ENCODE measurements around the gene SRBD1.
A peak's percentile ranks its signal among the peaks of the same experiment; 100 is the strongest.

SRBD1 gene

GRCh38 chr2:45578056-45578843 is 32.8 kb downstream of the SRBD1 start:
- whole genome bisulfite sequencing = 75% methylated on average over 4 of the region's 5 CpGs
- Histone ChIP-seq H4K8ac (ENCODE audit: low read length) (no peak overlapping the region), H3K18ac (ENCODE audit: low read depth in 1 of 2, low read length in 2 of 2) (no peak overlapping the region)

GRCh38 chr2:45577441-45577840 is 33.6 kb downstream of the SRBD1 start:
- Histone ChIP-seq H3K4me3 (ENCODE audit: insufficient read depth in 1 of 2, low read depth in 1 of 2, low read length in 2 of 2) (no peak overlapping the region), H3K18ac (ENCODE audit: low read depth in 1 of 2, low read length in 2 of 2) (no peak overlapping the region), H2BK15ac (ENCODE audit: low read depth, poor library complexity, severe bottlenecking) (no peak overlapping the region), H2AK5ac (ENCODE audit: low read length, severe bottlenecking) (no peak overlapping the region), H4K91ac (ENCODE audit: low read length) (no peak overlapping the region), H3K4me1 (ENCODE audit: control insufficient read depth, insufficient read depth, low read depth, low read length) (no peaks in the 10 kb centered on the region), H3K79me1 (replicated peaks; ENCODE audit: low read length, poor library complexity, severe bottlenecking) (peaks cover 2% of the 10 kb centered on the region), H2AFZ (ENCODE audit: low read depth, low read length) (no peak overlapping the region), H2BK5ac (ENCODE audit: low read depth, low read length, poor library complexity, severe bottlenecking) (no peak overlapping the region), H3K27me3 (ENCODE audit: control insufficient read depth in 1 of 2, insufficient read depth in 1 of 2, low read length in 2 of 2) (no peaks in the 10 kb centered on the region), H3K36me3 (ENCODE audit: control insufficient read depth in 1 of 2, insufficient read depth in 2 of 2, low read depth in 1 of 2, low read length in 2 of 2) (peaks cover 0 to 27% of the 10 kb centered on the region in 2 experiments), H3K9me3 (ENCODE audit: control insufficient read depth, low read length) (no peaks in the 10 kb centered on the region), H3K4me2 (ENCODE audit: low read length, poor library complexity, severe bottlenecking) (no peak overlapping the region), H2BK120ac (ENCODE audit: low read depth, low read length) (no peak overlapping the region), H3K23ac (ENCODE audit: low read length in 2 of 2) (no peak overlapping the region), H4K8ac (ENCODE audit: low read length) (no peak overlapping the region), H3K14ac (ENCODE audit: low read length in 2 of 2) (no peak overlapping the region), H3K9ac (ENCODE audit: low read length) (peak overlapping the region; percentile 20), H2BK12ac (ENCODE audit: low read length in 2 of 2) (no peak overlapping the region), H3K27ac (ENCODE audit: low read length, poor library complexity, severe bottlenecking) (no peak overlapping the region), H3K4ac (ENCODE audit: low read depth in 1 of 2, low read length in 2 of 2) (no peak overlapping the region)
- DNase-seq = no peak
- 83% methylated on average over 3 of the region's 4 CpGs for WGBS

More at GRCh38 chr2:45578056-45578843, 32.8 kb downstream of the SRBD1 start:
- Histone ChIP-seq H2BK5ac (ENCODE audit: low read depth, low read length, poor library complexity, severe bottlenecking) (no peak overlapping the region), H3K4ac (ENCODE audit: low read depth in 1 of 2, low read length in 2 of 2) (no peak overlapping the region), H3K23ac (ENCODE audit: low read length in 2 of 2) (no peak overlapping the region), H4K91ac (ENCODE audit: low read length) (no peak overlapping the region), H2AFZ (ENCODE audit: low read depth, low read length) (no peak overlapping the region), H2BK12ac (ENCODE audit: low read length in 2 of 2) (no peak overlapping the region), H3K36me3 (ENCODE audit: control insufficient read depth in 1 of 2, insufficient read depth in 2 of 2, low read depth in 1 of 2, low read length in 2 of 2) (peaks cover 0 to 19% of the 10 kb centered on the region in 2 experiments), H3K4me2 (ENCODE audit: low read length, poor library complexity, severe bottlenecking) (peak overlapping the region; percentile 22), H2BK15ac (ENCODE audit: low read depth, poor library complexity, severe bottlenecking) (no peak overlapping the region), H3K27me3 (ENCODE audit: control insufficient read depth in 1 of 2, insufficient read depth in 1 of 2, low read length in 2 of 2) (no peaks in the 10 kb centered on the region), H3K4me1 (ENCODE audit: control insufficient read depth, insufficient read depth, low read depth, low read length) (no peaks in the 10 kb centered on the region), H3K4me3 (ENCODE audit: insufficient read depth in 1 of 2, low read depth in 1 of 2, low read length in 2 of 2) (no peak overlapping the region), H2AK5ac (ENCODE audit: low read length, severe bottlenecking) (no peak overlapping the region), H3K79me1 (replicated peaks; ENCODE audit: low read length, poor library complexity, severe bottlenecking) (peaks cover 5% of the 10 kb centered on the region), H3K14ac (ENCODE audit: low read length in 2 of 2) (no peak overlapping the region), H2BK120ac (ENCODE audit: low read depth, low read length) (no peak overlapping the region), H3K27ac (ENCODE audit: low read length, poor library complexity, severe bottlenecking) (peak overlapping the region; percentile 9), H3K9ac (ENCODE audit: low read length) (peak overlapping the region; percentile 20), H3K9me3 (ENCODE audit: control insufficient read depth, low read length) (no peaks in the 10 kb centered on the region)
- DNase-seq = peak; percentile 45

GRCh38 chr2:45575881-45576280 is 35.2 kb downstream of the SRBD1 start:
- Histone ChIP-seq H3K18ac (ENCODE audit: low read depth in 1 of 2, low read length in 2 of 2) (no peak overlapping the region), H2AFZ (ENCODE audit: low read depth, low read length) (no peak overlapping the region)

GRCh38 chr2:45572979-45573378 is 38.1 kb downstream of the SRBD1 start:
- WGBS = no CpG with 5 or more reads among the region's 3 CpGs

More at GRCh38 chr2:45575881-45576280, 35.2 kb downstream of the SRBD1 start:
- no peak overlapping the region for H2BK5ac ChIP-seq (ENCODE audit: low read depth, low read length, poor library complexity, severe bottlenecking)
- H3K27ac ChIP-seq (ENCODE audit: low read length, poor library complexity, severe bottlenecking) = no peak overlapping the region
- H2AK5ac ChIP-seq (ENCODE audit: low read length, severe bottlenecking) = no peak overlapping the region
- no peak overlapping the region for H2BK120ac ChIP-seq (ENCODE audit: low read depth, low read length)
- no peak overlapping the region for H2BK12ac ChIP-seq (ENCODE audit: low read length in 2 of 2)
- H3K9me3 ChIP-seq (ENCODE audit: control insufficient read depth, low read length) = no peaks in the 10 kb centered on the region
- no peak for DNase-seq
- no peak overlapping the region for H4K8ac ChIP-seq (ENCODE audit: low read length)
- H3K4ac ChIP-seq (ENCODE audit: low read depth in 1 of 2, low read length in 2 of 2) = no peak overlapping the region
- H3K23ac ChIP-seq (ENCODE audit: low read length in 2 of 2) = no peak overlapping the region
- no peaks in the 10 kb centered on the region for H3K4me1 ChIP-seq (ENCODE audit: control insufficient read depth, insufficient read depth, low read depth, low read length)
- no peak overlapping the region for H3K14ac ChIP-seq (ENCODE audit: low read length in 2 of 2)
- H3K36me3 ChIP-seq (ENCODE audit: control insufficient read depth in 1 of 2, insufficient read depth in 2 of 2, low read depth in 1 of 2, low read length in 2 of 2) = peaks cover 0 to 26% of the 10 kb centered on the region in 2 experiments
- no peak overlapping the region for H3K9ac ChIP-seq (ENCODE audit: low read length)
- H3K4me2 ChIP-seq (ENCODE audit: low read length, poor library complexity, severe bottlenecking) = no peak overlapping the region
- 100% methylated on average over 3 of the region's 6 CpGs for WGBS
- no peak overlapping the region for H2BK15ac ChIP-seq (ENCODE audit: low read depth, poor library complexity, severe bottlenecking)
- H3K79me1 ChIP-seq (replicated peaks; ENCODE audit: low read length, poor library complexity, severe bottlenecking) = peaks cover 2% of the 10 kb centered on the region
- H3K27me3 ChIP-seq (ENCODE audit: control insufficient read depth in 1 of 2, insufficient read depth in 1 of 2, low read length in 2 of 2) = no peaks in the 10 kb centered on the region
- no peak overlapping the region for H4K91ac ChIP-seq (ENCODE audit: low read length)
- no peak overlapping the region for H3K4me3 ChIP-seq (ENCODE audit: insufficient read depth in 1 of 2, low read depth in 1 of 2, low read length in 2 of 2)

More at GRCh38 chr2:45572979-45573378, 38.1 kb downstream of the SRBD1 start:
- H4K91ac ChIP-seq (ENCODE audit: low read length) = no peak overlapping the region
- H3K27me3 ChIP-seq (ENCODE audit: control insufficient read depth in 1 of 2, insufficient read depth in 1 of 2, low read length in 2 of 2) = no peaks in the 10 kb centered on the region
- no peak overlapping the region for H3K18ac ChIP-seq (ENCODE audit: low read depth in 1 of 2, low read length in 2 of 2)
- H3K27ac ChIP-seq (ENCODE audit: low read length, poor library complexity, severe bottlenecking) = no peak overlapping the region
- H2BK5ac ChIP-seq (ENCODE audit: low read depth, low read length, poor library complexity, severe bottlenecking) = no peak overlapping the region
- no peak overlapping the region for H3K9ac ChIP-seq (ENCODE audit: low read length)
- no peak overlapping the region for H3K4me2 ChIP-seq (ENCODE audit: low read length, poor library complexity, severe bottlenecking)
- no peak overlapping the region for H3K4ac ChIP-seq (ENCODE audit: low read depth in 1 of 2, low read length in 2 of 2)
- peaks cover 2% of the 10 kb centered on the region for H3K4me1 ChIP-seq (ENCODE audit: control insufficient read depth, insufficient read depth, low read depth, low read length)
- H2BK12ac ChIP-seq (ENCODE audit: low read length in 2 of 2) = no peak overlapping the region
- peaks cover 3% of the 10 kb centered on the region for H3K79me1 ChIP-seq (replicated peaks; ENCODE audit: low read length, poor library complexity, severe bottlenecking)
- H4K8ac ChIP-seq (ENCODE audit: low read length) = no peak overlapping the region
- no peak overlapping the region for H2AK5ac ChIP-seq (ENCODE audit: low read length, severe bottlenecking)
- peaks cover 0 to 26% of the 10 kb centered on the region in 2 experiments for H3K36me3 ChIP-seq (ENCODE audit: control insufficient read depth in 1 of 2, insufficient read depth in 2 of 2, low read depth in 1 of 2, low read length in 2 of 2)
- no peak overlapping the region for H3K4me3 ChIP-seq (ENCODE audit: insufficient read depth in 1 of 2, low read depth in 1 of 2, low read length in 2 of 2)
- H2AFZ ChIP-seq (ENCODE audit: low read depth, low read length) = no peak overlapping the region
- H3K14ac ChIP-seq (ENCODE audit: low read length in 2 of 2) = no peak overlapping the region
- H2BK120ac ChIP-seq (ENCODE audit: low read depth, low read length) = no peak overlapping the region
- no peak overlapping the region for H2BK15ac ChIP-seq (ENCODE audit: low read depth, poor library complexity, severe bottlenecking)
- no peaks in the 10 kb centered on the region for H3K9me3 ChIP-seq (ENCODE audit: control insufficient read depth, low read length)
- H3K23ac ChIP-seq (ENCODE audit: low read length in 2 of 2) = no peak overlapping the region
- no peak for DNase-seq
